ENCODE data around the gene KLRB1.

GRCh38 chr12:9625019-9625418 lies 17.3 kb upstream of the KLRB1 start:
- TF ChIP-seq, protein P1, sequence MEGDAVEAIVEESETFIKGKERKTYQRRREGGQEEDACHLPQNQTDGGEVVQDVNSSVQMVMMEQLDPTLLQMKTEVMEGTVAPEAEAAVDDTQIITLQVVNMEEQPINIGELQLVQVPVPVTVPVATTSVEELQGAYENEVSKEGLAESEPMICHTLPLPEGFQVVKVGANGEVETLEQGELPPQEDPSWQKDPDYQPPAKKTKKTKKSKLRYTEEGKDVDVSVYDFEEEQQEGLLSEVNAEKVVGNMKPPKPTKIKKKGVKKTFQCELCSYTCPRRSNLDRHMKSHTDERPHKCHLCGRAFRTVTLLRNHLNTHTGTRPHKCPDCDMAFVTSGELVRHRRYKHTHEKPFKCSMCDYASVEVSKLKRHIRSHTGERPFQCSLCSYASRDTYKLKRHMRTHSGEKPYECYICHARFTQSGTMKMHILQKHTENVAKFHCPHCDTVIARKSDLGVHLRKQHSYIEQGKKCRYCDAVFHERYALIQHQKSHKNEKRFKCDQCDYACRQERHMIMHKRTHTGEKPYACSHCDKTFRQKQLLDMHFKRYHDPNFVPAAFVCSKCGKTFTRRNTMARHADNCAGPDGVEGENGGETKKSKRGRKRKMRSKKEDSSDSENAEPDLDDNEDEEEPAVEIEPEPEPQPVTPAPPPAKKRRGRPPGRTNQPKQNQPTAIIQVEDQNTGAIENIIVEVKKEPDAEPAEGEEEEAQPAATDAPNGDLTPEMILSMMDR (conservative IDR thresholded peaks at IDR 0.05): no peak
- TF ChIP-seq ZFX (IDR thresholded peaks at IDR 0.05): no peak
